ENCODE data around the gene STAG3. TPM values are rescaled to one million over a fixed set of nuclear protein-coding genes. Genes with fewer than 3 reads are reported as not detected.
A peak's percentile ranks its signal among the peaks of the same experiment; 100 is the strongest.
"Not testable (repeated sequence)": the region's sequence is repeated elsewhere in the genome, so short reads cannot be mapped to it uniquely, and the experiment has no call there.

The STAG3 gene
- total RNA-seq = 0.31 TPM in 1 of 2 replicates, not detected in the other
- 4.4 TPM for polyA plus RNA-seq (2012)

- DNase-seq (ENCODE audit: low read depth) = peak; percentile 99
Observed at GRCh38 chr7:100177045-100178001, at the start of gene STAG3, which contains the start of gene GPC2. Gene STAG3 (plus strand): TSS chr7:100177918. CDS start chr7:100180557, 2,639 bp downstream. Gene GPC2 (minus strand): TSS chr7:100177381. CDS start chr7:100177199, 182 bp downstream.

- DNase-seq (ENCODE audit: low read depth) = no peak
Observed at GRCh38 chr7:100128637-100128963, 49.1 kb upstream of the STAG3 start.

GRCh38 chr7:100130220-100130607 is 47.5 kb upstream of the STAG3 start:
- not testable (repeated sequence) for DNase-seq (ENCODE audit: low read depth)

- DNase-seq (ENCODE audit: low read depth) = peak; percentile 73
Observed at GRCh38 chr7:100130608-100131453, 46.9 kb upstream of the STAG3 start.

GRCh38 chr7:100132126-100132525 is 45.6 kb upstream of the STAG3 start:
- DNase-seq (ENCODE audit: low read depth) = no peak

- DNase-seq (ENCODE audit: low read depth) = peak; percentile 76
Observed at GRCh38 chr7:100132697-100133151, 45.0 kb upstream of the STAG3 start.

- no peak for DNase-seq (ENCODE audit: low read depth)
Observed at GRCh38 chr7:100137851-100138760, 39.6 kb upstream of the STAG3 start.

- no peak for DNase-seq (ENCODE audit: low read depth)
Observed at GRCh38 chr7:100141555-100141949, 36.2 kb upstream of the STAG3 start.

- DNase-seq (ENCODE audit: low read depth) = no peak
Observed at GRCh38 chr7:100142461-100142860, 35.3 kb upstream of the STAG3 start.

GRCh38 chr7:100146350-100146749 is 31.4 kb upstream of the STAG3 start:
- not testable (repeated sequence) for DNase-seq (ENCODE audit: low read depth)

- no peak for DNase-seq (ENCODE audit: low read depth)
Observed at GRCh38 chr7:100147278-100147677, 30.4 kb upstream of the STAG3 start.

GRCh38 chr7:100148225-100148558 is 29.5 kb upstream of the STAG3 start:
- no peak for DNase-seq (ENCODE audit: low read depth)

GRCh38 chr7:100148559-100149328 is 29.0 kb upstream of the STAG3 start, which contains the start of gene LAMTOR4:
Gene LAMTOR4 (plus strand): TSS chr7:100148918. CDS start chr7:100148973, 55 bp downstream.
- peak; percentile 100 for DNase-seq (ENCODE audit: low read depth)

GRCh38 chr7:100152404-100152803 is 25.3 kb upstream of the STAG3 start:
- no peak for DNase-seq (ENCODE audit: low read depth)

- DNase-seq (ENCODE audit: low read depth) = no peak
Observed at GRCh38 chr7:100152937-100153666, 24.6 kb upstream of the STAG3 start.

- no peak for DNase-seq (ENCODE audit: low read depth)
Observed at GRCh38 chr7:100153708-100154535, 23.8 kb upstream of the STAG3 start.

GRCh38 chr7:100154651-100155491 is 22.8 kb upstream of the STAG3 start:
- DNase-seq (ENCODE audit: low read depth) = no peak
